HCT116 (cell line): Measurements from ENCODE around the gene SRPK3.

Experiments used
- CEBPB ChIP-seq: IDR thresholded peaks from 2 replicates; pipeline ENCODE4 v1.6.1; 2012; ENCODE audit warnings: low read depth
- JUND ChIP-seq: IDR thresholded peaks from 2 replicates; pipeline ENCODE4 v1.6.1; 2012
- POLR2A ChIP-seq: IDR thresholded peaks from 2 replicates; pipeline ENCODE4 v1.7.0; 2011; ENCODE audit warnings: borderline replicate concordance; ENCODE audit not compliant: insufficient read depth, insufficient read length; ENCODE audit errors: extremely low read depth
- TF ChIP-seq, protein P1 (sequence below), 3 experiments: fragments of 200-600 bp in 1 of 3; sonication (generic) in 1 of 3; IDR thresholded peaks in 2 of 3; conservative IDR thresholded peaks in 1 of 3; 2 replicates each; pipeline ENCODE4 v1.5.1; 2012 to 2017; ENCODE audit warnings: low read depth in 2 of 3, low read length in 2 of 3, antibody characterized with exemption in 1 of 3, borderline replicate concordance in 1 of 3, control low read depth in 1 of 3, mild to moderate bottlenecking in 1 of 3, mixed read lengths in 1 of 3, mixed run types in 1 of 3, moderate library complexity in 1 of 3; ENCODE audit not compliant: insufficient read depth in 1 of 3

DNA sequence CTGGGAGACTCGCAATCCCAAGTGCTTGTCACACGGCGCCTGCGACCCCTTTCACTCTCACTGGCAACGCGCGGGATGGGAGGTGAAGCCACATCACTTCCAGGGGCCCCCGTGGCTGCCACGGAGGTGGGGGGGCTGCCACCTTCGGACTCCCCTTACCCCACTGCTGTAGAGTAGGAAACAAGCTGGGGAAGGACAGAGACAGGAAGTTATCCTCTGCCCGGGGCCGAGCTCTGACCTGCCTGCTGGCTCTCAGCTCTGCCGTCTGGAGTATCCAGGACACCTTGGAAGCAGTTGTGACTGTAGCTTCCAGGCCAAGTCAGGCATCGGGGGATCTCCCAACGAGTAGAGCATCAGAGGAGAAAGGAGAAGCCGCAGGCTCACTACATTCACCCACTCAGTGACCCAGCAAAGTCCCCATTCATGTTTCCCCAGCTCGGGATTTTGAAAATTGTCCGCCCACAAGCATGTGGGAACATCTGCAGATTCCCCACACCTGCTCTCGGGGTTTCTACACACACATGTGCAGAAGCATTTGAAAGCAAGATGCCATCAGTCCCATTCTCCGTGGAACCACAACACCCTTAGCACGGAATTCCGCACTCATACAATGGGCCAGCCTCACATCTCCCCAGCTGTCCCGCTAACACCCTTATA lies 38.7 kb downstream of the SRPK3 start:
- no peak for TF ChIP-seq POLR2A
- TF ChIP-seq, protein P1, sequence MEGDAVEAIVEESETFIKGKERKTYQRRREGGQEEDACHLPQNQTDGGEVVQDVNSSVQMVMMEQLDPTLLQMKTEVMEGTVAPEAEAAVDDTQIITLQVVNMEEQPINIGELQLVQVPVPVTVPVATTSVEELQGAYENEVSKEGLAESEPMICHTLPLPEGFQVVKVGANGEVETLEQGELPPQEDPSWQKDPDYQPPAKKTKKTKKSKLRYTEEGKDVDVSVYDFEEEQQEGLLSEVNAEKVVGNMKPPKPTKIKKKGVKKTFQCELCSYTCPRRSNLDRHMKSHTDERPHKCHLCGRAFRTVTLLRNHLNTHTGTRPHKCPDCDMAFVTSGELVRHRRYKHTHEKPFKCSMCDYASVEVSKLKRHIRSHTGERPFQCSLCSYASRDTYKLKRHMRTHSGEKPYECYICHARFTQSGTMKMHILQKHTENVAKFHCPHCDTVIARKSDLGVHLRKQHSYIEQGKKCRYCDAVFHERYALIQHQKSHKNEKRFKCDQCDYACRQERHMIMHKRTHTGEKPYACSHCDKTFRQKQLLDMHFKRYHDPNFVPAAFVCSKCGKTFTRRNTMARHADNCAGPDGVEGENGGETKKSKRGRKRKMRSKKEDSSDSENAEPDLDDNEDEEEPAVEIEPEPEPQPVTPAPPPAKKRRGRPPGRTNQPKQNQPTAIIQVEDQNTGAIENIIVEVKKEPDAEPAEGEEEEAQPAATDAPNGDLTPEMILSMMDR (IDR thresholded peaks at IDR 0.05 in 2 of 3, conservative IDR thresholded peaks at IDR 0.05 in 1 of 3; ENCODE audit: borderline replicate concordance in 1 of 3, insufficient read depth in 1 of 3, low read depth in 2 of 3, low read length in 2 of 3) = no peak
- no peak for TF ChIP-seq JUND
- TF ChIP-seq CEBPB = no peak
